NAMALWA (cell line): ENCODE results near the gene USP9Y.
"Not testable (repeated sequence)": the region's sequence is repeated elsewhere in the genome, so short reads cannot be mapped to it uniquely, and the experiment has no call there.

ENCODE experiments used
- DNase-seq: peaks from one replicate; pipeline ENCODE4 v3.0.0-alpha.2; 2015; ENCODE audit warnings: low spot score

USP9Y gene

GRCh38 chrY:12701181-12701695, at the start of gene USP9Y:
Gene USP9Y (plus strand): TSS chrY:12701231. CDS start chrY:12709448, 8,217 bp downstream.
- no peak for DNase-seq

- DNase-seq: no peak
These were observed 49.4 kb upstream of the USP9Y start for GRCh38 chrY:12651621-12652036.

- no peak for DNase-seq
These were observed 39.0 kb upstream of the USP9Y start for GRCh38 chrY:12661745-12662681.

- DNase-seq: no peak
These were observed 38.1 kb upstream of the USP9Y start for GRCh38 chrY:12662745-12663591.

- DNase-seq: not testable (repeated sequence)
These were observed 37.2 kb upstream of the USP9Y start for GRCh38 chrY:12663845-12664244.

- no peak for DNase-seq
These were observed 22.9 kb upstream of the USP9Y start for GRCh38 chrY:12678111-12678510.

GRCh38 chrY:12681535-12681934, 19.5 kb upstream of the USP9Y start:
- DNase-seq: no peak

GRCh38 chrY:12688337-12688736, 12.7 kb upstream of the USP9Y start:
- DNase-seq: no peak

GRCh38 chrY:12700087-12700486, 944 bp upstream of the USP9Y start:
- no peak for DNase-seq

- no peak for DNase-seq
These were observed 1.1 kb downstream of the USP9Y start for GRCh38 chrY:12702174-12702573.

- no peak for DNase-seq
These were observed 9.4 kb downstream of the USP9Y start for GRCh38 chrY:12710460-12710859.

- no peak for DNase-seq
These were observed 14.3 kb downstream of the USP9Y start for GRCh38 chrY:12715376-12715775.

GRCh38 chrY:12729746-12730145, 28.7 kb downstream of the USP9Y start:
- DNase-seq: no peak

GRCh38 chrY:12733625-12734024, 32.6 kb downstream of the USP9Y start:
- DNase-seq: no peak

- no peak for DNase-seq
These were observed 33.0 kb downstream of the USP9Y start for GRCh38 chrY:12734051-12734450.

- no peak for DNase-seq
These were observed 40.4 kb downstream of the USP9Y start for GRCh38 chrY:12741414-12741813.

GRCh38 chrY:12742725-12743124, 41.7 kb downstream of the USP9Y start:
- DNase-seq: no peak

GRCh38 chrY:12744091-12744490, 43.1 kb downstream of the USP9Y start:
- no peak for DNase-seq

GRCh38 chrY:12749293-12749692, 48.3 kb downstream of the USP9Y start:
- no peak for DNase-seq

GRCh38 chrY:12752856-12753255, 51.8 kb downstream of the USP9Y start:
- DNase-seq: no peak

- DNase-seq: no peak
These were observed 55.0 kb downstream of the USP9Y start for GRCh38 chrY:12756021-12756420.

GRCh38 chrY:12765976-12766375, 64.9 kb downstream of the USP9Y start:
- DNase-seq: no peak

- DNase-seq: no peak
These were observed 83.5 kb downstream of the USP9Y start for GRCh38 chrY:12784521-12784920.
